SK-N-SH (cell line): Measurements from ENCODE around the gene ARHGAP15. TPM values are rescaled to one million over a fixed set of nuclear protein-coding genes. Genes with fewer than 3 reads are reported as not detected.

Source experiments
- CTCF ChIA-PET: fragments of 300-600, 350-600 bp; formaldehyde crosslinking; extraction: SDS; loops from one replicate; lab custom pipeline; 2021; lab: Yijun Ruan, JAX
- POLR2A ChIA-PET: fragments of 350-600 bp; sonication (Branson Sonifier 250); formaldehyde crosslinking; extraction: SDS; loops from one replicate; lab custom pipeline; 2020; ENCODE audit warnings: antibody characterized with exemption, inconsistent platforms; lab: Yijun Ruan, JAX
- DNase-seq: peaks from one replicate; pipeline ENCODE4 v3.0.0; 2012
- H2AFZ ChIP-seq: fragments of 200-600 bp; sonication (generic); 2 replicates; pipeline ENCODE4 v1.8.1; 2016; ENCODE audit warnings: antibody characterized with exemption, mild to moderate bottlenecking, low read depth
- H3F3A ChIP-seq: fragments of 200-600 bp; sonication (generic); replicated peaks from 2 replicates; pipeline ENCODE3; 2016; ENCODE audit warnings: antibody characterized with exemption, mild to moderate bottlenecking; ENCODE audit not compliant: insufficient read depth
- H3K27ac ChIP-seq, 2 experiments: fragments of 200-500 bp in 1 of 2; fragments of 200-600 bp in 1 of 2; sonication (Bioruptor generic) in 1 of 2; sonication (generic), shearing (Covaris generic) in 1 of 2; 2 replicates each; pipeline versions ENCODE4 v1.5.1 to v1.6.1; 2014 to 2016; ENCODE audit warnings: low read depth in 2 of 2, inconsistent platforms in 1 of 2, low read length in 1 of 2, mild to moderate bottlenecking in 1 of 2, mixed read lengths in 1 of 2
- H3K27me3 ChIP-seq: fragments of 200-600 bp; sonication (generic), shearing (Covaris generic); 2 replicates; pipeline ENCODE4 v1.6.1; 2016; ENCODE audit warnings: mixed run types; ENCODE audit not compliant: insufficient read depth
- H3K36me3 ChIP-seq, 2 experiments: fragments of 200-500 bp in 1 of 2; fragments of 200-600 bp in 1 of 2; sonication (Bioruptor generic) in 1 of 2; sonication (generic) in 1 of 2; replicated peaks in 1 of 2; 2 replicates each; pipeline versions ENCODE3 to v1.5.1; 2014 to 2016; ENCODE audit warnings: low read length in 1 of 2, mild to moderate bottlenecking in 1 of 2; ENCODE audit not compliant: insufficient read depth in 2 of 2, control insufficient read depth in 1 of 2
- H3K4me1 ChIP-seq, 2 experiments: fragments of 200-500 bp in 1 of 2; fragments of 200-600 bp in 1 of 2; sonication (Bioruptor generic) in 1 of 2; sonication (generic), shearing (Covaris generic) in 1 of 2; 2 replicates each; pipeline versions ENCODE4 v1.5.1 to v1.6.1; 2014 to 2016; ENCODE audit warnings: low read depth in 1 of 2, low read length in 1 of 2, mixed run types in 1 of 2; ENCODE audit not compliant: insufficient read depth in 2 of 2, control insufficient read depth in 1 of 2
- H3K4me2 ChIP-seq: fragments of 200-600 bp; sonication (generic), shearing (Covaris generic); 2 replicates; pipeline ENCODE4 v1.6.1; 2017; ENCODE audit warnings: mixed run types
- H3K4me3 ChIP-seq, 2 experiments: fragments of 200-500 bp in 1 of 2; fragments of 200-600 bp in 1 of 2; sonication (Bioruptor generic) in 1 of 2; sonication (generic), shearing (Covaris generic) in 1 of 2; 2 replicates each; pipeline versions ENCODE4 v1.5.1 to v1.8.1; 2014 to 2016; ENCODE audit warnings: low read depth in 2 of 2, inconsistent platforms in 1 of 2, low read length in 1 of 2, mild to moderate bottlenecking in 1 of 2, mixed read lengths in 1 of 2, moderate library complexity in 1 of 2
- H3K79me2 ChIP-seq: fragments of 200-600 bp; sonication (generic); 2 replicates; pipeline ENCODE4 v1.8.1; 2017; ENCODE audit warnings: mild to moderate bottlenecking; ENCODE audit not compliant: insufficient read depth
- H3K9ac ChIP-seq: fragments of 200-600 bp; sonication (generic); 2 replicates; pipeline ENCODE4 v1.6.1; 2017; ENCODE audit warnings: mixed run types
- H3K9me2 ChIP-seq: fragments of 200-600 bp; sonication (generic); 2 replicates; pipeline ENCODE4 v1.6.1; 2017; ENCODE audit warnings: mixed run types
- H3K9me3 ChIP-seq: fragments of 200-600 bp; sonication (generic); 2 replicates; pipeline ENCODE4 v1.6.1; 2017; ENCODE audit warnings: mixed run types, mild to moderate bottlenecking, moderate library complexity
- H4K20me1 ChIP-seq: fragments of 200-600 bp; sonication (generic); 2 replicates; pipeline ENCODE4 v1.6.1; 2017; ENCODE audit warnings: mild to moderate bottlenecking, mixed run types; ENCODE audit not compliant: insufficient read depth
- CTCF ChIP-seq: fragments of 200-600 bp; sonication (generic); IDR thresholded peaks from 2 replicates; pipeline ENCODE4 v1.6.1; 2017; ENCODE audit warnings: antibody characterized with exemption, mild to moderate bottlenecking, moderate library complexity
- ELF1 ChIP-seq: IDR thresholded peaks from 2 replicates; pipeline ENCODE4 v1.4.0; 2012
- FOSL2 ChIP-seq: IDR thresholded peaks from 2 replicates; pipeline ENCODE4 v1.4.0; 2012; ENCODE audit warnings: low read depth, mild to moderate bottlenecking, moderate library complexity, borderline replicate concordance
- FOXM1 ChIP-seq: IDR thresholded peaks from 2 replicates; pipeline ENCODE4 v1.4.0; 2012; ENCODE audit warnings: low read depth, mild to moderate bottlenecking
- GABPA ChIP-seq: IDR thresholded peaks from 2 replicates; pipeline ENCODE4 v1.4.0; 2012; ENCODE audit warnings: low read depth, mild to moderate bottlenecking
- IRF3 ChIP-seq: fragments of 150-350 bp; IDR thresholded peaks from 2 replicates; pipeline ENCODE4 v1.6.1; 2016; ENCODE audit warnings: mild to moderate bottlenecking, low read depth, low read length
- JUND ChIP-seq: IDR thresholded peaks from 2 replicates; pipeline ENCODE4 v1.4.0; 2012
- MEF2A ChIP-seq: IDR thresholded peaks from 2 replicates; pipeline ENCODE4 v1.4.0; 2012; ENCODE audit warnings: low read depth, borderline replicate concordance
- NRF1 ChIP-seq: IDR thresholded peaks from 2 replicates; pipeline ENCODE4 v1.6.1; 2012; ENCODE audit warnings: low read depth, mild to moderate bottlenecking, low read length
- RAD21 ChIP-seq: IDR thresholded peaks from 2 replicates; pipeline ENCODE4 v1.6.1; 2012; ENCODE audit warnings: mild to moderate bottlenecking, low read length
- RCOR1 ChIP-seq: fragments of 150-350 bp; IDR thresholded peaks from 2 replicates; pipeline ENCODE4 v1.6.1; 2017; ENCODE audit warnings: antibody characterized with exemption, low read length
- RFX5 ChIP-seq: IDR thresholded peaks from 2 replicates; pipeline ENCODE4 v1.6.1; 2012; ENCODE audit warnings: mild to moderate bottlenecking, improper control_type of control experiment, low read length
- SIN3A ChIP-seq: IDR thresholded peaks from 2 replicates; pipeline ENCODE4 v1.6.1; 2012; ENCODE audit warnings: low read depth, mild to moderate bottlenecking, low read length, moderate library complexity, borderline replicate concordance
- SMC3 ChIP-seq: IDR thresholded peaks from 2 replicates; pipeline ENCODE4 v1.6.1; 2012; ENCODE audit warnings: low read depth, low read length, improper control_type of control experiment
- TAF1 ChIP-seq: IDR thresholded peaks from 2 replicates; pipeline ENCODE4 v1.6.1; 2012; ENCODE audit warnings: low read depth, mild to moderate bottlenecking, low read length, moderate library complexity, borderline replicate concordance
- TCF12 ChIP-seq: IDR thresholded peaks from 2 replicates; pipeline ENCODE4 v1.4.0; 2012
- TEAD4 ChIP-seq: IDR thresholded peaks from 2 replicates; pipeline ENCODE4 v1.4.0; 2012; ENCODE audit warnings: mild to moderate bottlenecking, borderline replicate concordance; ENCODE audit not compliant: insufficient read depth
- YY1 ChIP-seq: IDR thresholded peaks from 2 replicates; pipeline ENCODE4 v1.4.0; 2012; ENCODE audit warnings: low read depth, mild to moderate bottlenecking
- WGBS: methylation state at CpG from one replicate; pipeline ENCODE4 v1.1.6; 2017; ENCODE audit warnings: low lambda C conversion rate; 5-methylcytosine and 5-hydroxymethylcytosine counted together
- polyA plus RNA-seq, 3 experiments: library from polyadenylated mRNA; depleted of rRNA; stranded (reverse); fragments of >200 nt; gene quantifications; 2 replicates each; pipeline ENCODE4 v1.2.3, GENCODE V29; 2012
- TF ChIP-seq, protein P1 (sequence below): IDR thresholded peaks from 2 replicates; pipeline ENCODE4 v1.4.0; 2012; ENCODE audit warnings: low read depth, borderline replicate concordance
- TF ChIP-seq, protein P2 (sequence below): fragments of 150-350 bp; IDR thresholded peaks from 2 replicates; pipeline ENCODE4 v1.6.1; 2017; ENCODE audit warnings: antibody characterized with exemption, low read length, low read depth, borderline replicate concordance
- TF ChIP-seq, protein P3 (sequence below): IDR thresholded peaks from 2 replicates; pipeline ENCODE4 v1.4.0; 2012; ENCODE audit warnings: low read depth

Gene ARHGAP15
- polyA plus RNA-seq, 1 of the 3 experiments (the other 2 are of a cell fraction): not detected

GRCh38 chr2:143146366-143146765 is 17.1 kb downstream of the ARHGAP15 start (continued):
- TF ChIP-seq, protein P1, sequence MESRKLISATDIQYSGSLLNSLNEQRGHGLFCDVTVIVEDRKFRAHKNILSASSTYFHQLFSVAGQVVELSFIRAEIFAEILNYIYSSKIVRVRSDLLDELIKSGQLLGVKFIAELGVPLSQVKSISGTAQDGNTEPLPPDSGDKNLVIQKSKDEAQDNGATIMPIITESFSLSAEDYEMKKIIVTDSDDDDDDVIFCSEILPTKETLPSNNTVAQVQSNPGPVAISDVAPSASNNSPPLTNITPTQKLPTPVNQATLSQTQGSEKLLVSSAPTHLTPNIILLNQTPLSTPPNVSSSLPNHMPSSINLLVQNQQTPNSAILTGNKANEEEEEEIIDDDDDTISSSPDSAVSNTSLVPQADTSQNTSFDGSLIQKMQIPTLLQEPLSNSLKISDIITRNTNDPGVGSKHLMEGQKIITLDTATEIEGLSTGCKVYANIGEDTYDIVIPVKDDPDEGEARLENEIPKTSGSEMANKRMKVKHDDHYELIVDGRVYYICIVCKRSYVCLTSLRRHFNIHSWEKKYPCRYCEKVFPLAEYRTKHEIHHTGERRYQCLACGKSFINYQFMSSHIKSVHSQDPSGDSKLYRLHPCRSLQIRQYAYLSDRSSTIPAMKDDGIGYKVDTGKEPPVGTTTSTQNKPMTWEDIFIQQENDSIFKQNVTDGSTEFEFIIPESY: no peak
- TF ChIP-seq CTCF (no peak), TCF12 (no peak), NRF1 (no peak), ELF1 (no peak), FOXM1 (no peak)
- TF ChIP-seq, protein P2, sequence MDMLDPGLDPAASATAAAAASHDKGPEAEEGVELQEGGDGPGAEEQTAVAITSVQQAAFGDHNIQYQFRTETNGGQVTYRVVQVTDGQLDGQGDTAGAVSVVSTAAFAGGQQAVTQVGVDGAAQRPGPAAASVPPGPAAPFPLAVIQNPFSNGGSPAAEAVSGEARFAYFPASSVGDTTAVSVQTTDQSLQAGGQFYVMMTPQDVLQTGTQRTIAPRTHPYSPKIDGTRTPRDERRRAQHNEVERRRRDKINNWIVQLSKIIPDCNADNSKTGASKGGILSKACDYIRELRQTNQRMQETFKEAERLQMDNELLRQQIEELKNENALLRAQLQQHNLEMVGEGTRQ: no peak
- TF ChIP-seq, protein P3, sequence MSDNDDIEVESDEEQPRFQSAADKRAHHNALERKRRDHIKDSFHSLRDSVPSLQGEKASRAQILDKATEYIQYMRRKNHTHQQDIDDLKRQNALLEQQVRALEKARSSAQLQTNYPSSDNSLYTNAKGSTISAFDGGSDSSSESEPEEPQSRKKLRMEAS: no peak

DNA sequence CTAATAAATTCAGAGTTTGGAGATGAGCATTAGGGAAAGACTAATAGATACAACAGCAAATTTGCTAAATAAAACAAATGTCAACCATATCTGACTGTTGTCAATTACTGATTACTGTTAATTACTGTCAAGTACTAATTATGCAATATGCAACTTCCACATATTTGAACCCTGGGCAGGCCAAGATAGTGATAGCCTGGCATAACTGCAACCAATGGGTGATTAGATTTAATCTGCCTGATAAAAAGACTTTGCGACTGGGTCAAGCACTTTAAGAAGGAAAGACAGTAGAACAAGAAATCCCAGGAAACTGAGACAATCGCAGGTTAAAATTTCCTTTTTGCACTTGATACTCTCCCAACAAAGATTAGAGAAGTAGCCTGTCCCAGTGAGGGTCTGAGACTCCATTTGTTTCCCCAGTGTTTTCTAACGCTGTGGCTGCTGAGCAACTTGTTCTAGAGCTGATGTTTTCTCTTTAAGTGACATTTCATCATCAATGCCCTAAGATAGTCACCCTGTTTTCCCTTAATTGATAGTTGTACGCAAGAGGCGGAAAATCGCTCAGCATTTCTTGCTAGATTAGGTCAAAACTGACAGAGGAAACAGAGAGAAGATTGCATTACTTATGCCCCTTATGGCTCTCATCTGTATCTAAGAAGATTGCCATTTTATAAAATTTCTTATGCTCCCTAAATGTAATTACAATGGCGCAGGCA is 17.8 kb downstream of the ARHGAP15 start:
- H3K27me3 ChIP-seq: no peaks in the 10 kb centered on the region
- no peak overlapping the region for H3K4me3 ChIP-seq
- H3K9me3 ChIP-seq: no peaks in the 10 kb centered on the region
- WGBS: 66% methylated on average over 7 of the region's 7 CpGs
- no peak overlapping the region for H3K9ac ChIP-seq
- H4K20me1 ChIP-seq: no peaks in the 10 kb centered on the region
- H3K36me3 ChIP-seq: no peaks in the 10 kb centered on the region
- H3K27ac ChIP-seq: no peak overlapping the region
- H3F3A ChIP-seq: no peaks in the 10 kb centered on the region
- H3K4me1 ChIP-seq: no peaks in the 10 kb centered on the region; a peak in 1 of 4 replicates
- ChIA-PET POLR2A (no interaction called here), CTCF (interaction anchor here (0.9 kb wide), 1 partner anchor 280 kb away, joined by 3 read pairs; no protein-coding TSS in a partner anchor)
- no peak for DNase-seq
- no peaks in the 10 kb centered on the region for H3K79me2 ChIP-seq
- H2AFZ ChIP-seq: no peak overlapping the region
- H3K4me2 ChIP-seq: no peak overlapping the region
- no peaks in the 10 kb centered on the region for H3K9me2 ChIP-seq
- TF ChIP-seq, protein P3: no peak
- TF ChIP-seq MEF2A: no peak
- no peak for TF ChIP-seq YY1
- TF ChIP-seq IRF3: no peak
- no peak for TF ChIP-seq RFX5
- no peak for TF ChIP-seq CTCF
- TF ChIP-seq SMC3: no peak
- TF ChIP-seq, protein P2: no peak
- no peak for TF ChIP-seq RAD21
- TF ChIP-seq FOSL2: no peak
- no peak for TF ChIP-seq SIN3A
- TF ChIP-seq TAF1: no peak
- TF ChIP-seq NRF1: no peak
- TF ChIP-seq TEAD4: no peak
- TF ChIP-seq JUND: no peak
- no peak for TF ChIP-seq GABPA
- TF ChIP-seq TCF12: no peak
- TF ChIP-seq ELF1: no peak
- no peak for TF ChIP-seq RCOR1
